Astrocyte of the spinal cord (primary cell): ENCODE measurements around the gene SYT8.

ENCODE experiments used
- DNase-seq: peaks from one replicate; pipeline ENCODE4 v3.0.0; 2011; ENCODE audit warnings: low read depth, low spot score
- H3K4me3 ChIP-seq: 2 replicates; pipeline ENCODE4 v1.5.1; 2011; ENCODE audit warnings: low read depth, mild to moderate bottlenecking, low read length, moderate library complexity
- CTCF ChIP-seq: IDR thresholded peaks from 2 replicates; pipeline ENCODE4 v1.5.1; 2012; ENCODE audit warnings: low read depth, mild to moderate bottlenecking, low read length, inconsistent platforms
- in situ Hi-C: cut with HindIII; loops from 2 replicates; pipeline ENCODE4 v1.10.0; 2017; ENCODE audit warnings: low sequenced_read_pairs

Gene SYT8

GRCh38 chr11:1859004-1859403 lies 24.2 kb downstream of the SYT8 start:
- H3K4me3 ChIP-seq, result no peak overlapping the region
- DNase-seq, result no peak
- in situ Hi-C loops, result no loop called here
- TF ChIP-seq CTCF, result no peak

- TF ChIP-seq CTCF, result no peak
- in situ Hi-C loops, result no loop called here
- H3K4me3 ChIP-seq, result no peak overlapping the region
- DNase-seq, result no peak
These were observed 25.3 kb downstream of the SYT8 start for GRCh38 chr11:1860108-1860507.

GRCh38 chr11:1861435-1862411 lies 26.9 kb downstream of the SYT8 start:
- in situ Hi-C loops, result no loop called here
- TF ChIP-seq CTCF, result no peak
- no peak for DNase-seq
- no peak overlapping the region for H3K4me3 ChIP-seq

GRCh38 chr11:1862588-1863351 lies 28.0 kb downstream of the SYT8 start:
- DNase-seq, result peak; percentile 68
- in situ Hi-C loops, result no loop called here
- no peak overlapping the region for H3K4me3 ChIP-seq
- TF ChIP-seq CTCF, result no peak

- TF ChIP-seq CTCF, result no peak
- H3K4me3 ChIP-seq, result no peak overlapping the region
- peak; percentile 92 for DNase-seq
- in situ Hi-C loops, result no loop called here
These were observed 28.8 kb downstream of the SYT8 start for GRCh38 chr11:1863352-1864216.

- in situ Hi-C loops, result no loop called here
- no peak overlapping the region for H3K4me3 ChIP-seq
- DNase-seq, result no peak
- TF ChIP-seq CTCF, result no peak
These were observed 29.4 kb downstream of the SYT8 start for GRCh38 chr11:1864231-1864630.
